Measurements from ENCODE around the gene LANCL1. TPM values are rescaled to one million over a fixed set of nuclear protein-coding genes. Genes with fewer than 3 reads are reported as not detected.

LANCL1 gene, protein sequence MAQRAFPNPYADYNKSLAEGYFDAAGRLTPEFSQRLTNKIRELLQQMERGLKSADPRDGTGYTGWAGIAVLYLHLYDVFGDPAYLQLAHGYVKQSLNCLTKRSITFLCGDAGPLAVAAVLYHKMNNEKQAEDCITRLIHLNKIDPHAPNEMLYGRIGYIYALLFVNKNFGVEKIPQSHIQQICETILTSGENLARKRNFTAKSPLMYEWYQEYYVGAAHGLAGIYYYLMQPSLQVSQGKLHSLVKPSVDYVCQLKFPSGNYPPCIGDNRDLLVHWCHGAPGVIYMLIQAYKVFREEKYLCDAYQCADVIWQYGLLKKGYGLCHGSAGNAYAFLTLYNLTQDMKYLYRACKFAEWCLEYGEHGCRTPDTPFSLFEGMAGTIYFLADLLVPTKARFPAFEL
- total RNA-seq: 10 to 100 TPM; 35.0 to 35.6 TPM

DNA sequence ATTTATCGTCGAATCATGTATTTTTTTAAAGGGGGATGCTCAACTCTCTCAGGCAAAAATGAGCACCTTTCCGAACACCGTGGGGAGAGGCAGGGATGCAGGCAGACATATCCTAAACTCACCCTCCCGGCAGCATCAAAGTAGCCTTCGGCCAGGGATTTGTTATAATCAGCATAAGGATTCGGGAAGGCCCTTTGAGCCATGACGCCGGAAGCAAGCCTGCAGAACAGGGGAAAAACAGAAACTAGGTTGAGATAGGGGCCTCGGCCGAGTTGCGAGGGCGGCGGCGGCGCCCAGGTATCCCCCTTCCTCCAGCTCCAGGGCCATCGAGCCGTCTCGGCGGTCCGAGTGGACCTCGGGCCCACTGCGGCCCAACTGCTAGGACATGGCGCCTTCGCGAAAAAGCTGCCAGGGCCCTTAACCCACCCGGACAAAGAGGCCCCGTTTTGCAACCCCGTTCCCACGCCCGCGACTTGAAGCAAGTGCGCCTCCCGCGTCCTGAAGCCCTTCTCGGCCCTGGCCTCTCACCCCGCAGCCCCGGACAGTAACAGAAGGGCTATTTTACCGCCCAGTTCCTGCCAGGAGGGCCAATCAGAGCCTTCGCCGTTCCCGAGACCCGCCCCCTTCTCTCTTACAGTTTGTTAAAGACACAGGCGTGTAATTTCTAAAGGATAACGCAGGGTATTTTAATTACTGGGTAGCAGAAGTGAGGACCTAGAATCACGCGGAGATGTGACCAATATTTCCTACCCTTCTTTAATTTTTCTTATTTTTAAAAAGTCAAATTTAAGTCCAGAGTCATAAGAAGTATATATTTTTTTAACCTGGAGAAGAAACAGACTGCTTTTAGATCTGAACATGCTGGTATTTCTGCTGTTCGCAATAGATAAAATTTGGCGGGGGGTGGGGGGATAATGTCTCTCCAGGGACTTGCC, at the start of gene LANCL1:
LANCL1 (minus strand) TSS at position 566 of the 935 bp plus-strand sequence; CDS start at position 203, 363 bp downstream.
- CTCF ChIA-PET: no interaction called here
- POLR2A ChIA-PET: no interaction called here

DNA sequence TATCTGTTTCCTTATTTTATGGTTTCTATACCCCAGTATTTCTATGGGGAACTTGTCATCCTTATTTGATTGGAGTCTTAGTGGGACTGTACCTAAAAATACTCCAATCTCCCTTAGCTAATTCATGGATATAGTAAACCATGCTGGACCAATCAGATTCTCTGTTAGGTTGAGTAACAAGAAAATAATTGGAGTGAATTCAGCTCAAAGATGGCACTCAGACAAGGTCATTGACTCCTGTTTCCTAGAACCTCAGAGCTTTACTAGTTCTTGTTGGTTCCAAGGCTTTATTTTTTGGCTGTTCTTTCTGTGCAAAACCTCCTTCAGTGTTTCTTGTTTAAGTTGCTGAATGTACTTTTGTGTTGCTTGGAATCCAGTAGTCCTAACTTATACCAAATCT, 48.0 kb upstream of the LANCL1 start:
- CTCF ChIA-PET: no interaction called here
- POLR2A ChIA-PET: no interaction called here

DNA sequence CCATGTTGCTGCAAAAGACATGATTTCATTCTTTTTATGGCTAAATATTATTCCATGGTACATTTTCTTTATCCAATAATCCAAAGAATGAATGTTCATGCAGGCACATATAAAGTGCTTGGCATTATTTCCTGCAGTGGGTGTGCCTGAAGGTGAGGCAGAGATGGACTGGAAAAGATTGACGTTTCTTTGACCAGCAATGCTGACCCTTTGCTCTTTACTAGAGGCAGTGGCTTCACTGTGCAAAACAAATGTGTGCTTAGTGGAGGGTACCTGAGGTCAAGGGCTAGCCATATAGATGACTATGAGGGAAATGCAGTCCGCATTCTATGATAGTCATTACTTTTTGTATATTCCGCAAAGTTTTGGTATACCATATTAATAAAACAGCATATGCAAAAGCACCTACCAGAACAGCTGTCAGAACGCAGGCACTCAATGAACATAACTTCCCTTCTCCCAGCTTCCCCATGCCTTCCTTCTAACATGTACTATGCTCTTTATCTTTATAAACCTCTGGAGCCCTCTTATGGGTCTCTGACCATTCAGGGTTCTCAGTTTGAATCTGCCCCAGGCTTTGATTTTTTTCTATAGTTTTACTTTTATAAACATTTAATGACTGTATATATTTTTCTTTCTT, 47.2 kb upstream of the LANCL1 start:
- POLR2A ChIA-PET: no interaction called here
- CTCF ChIA-PET: no interaction called here

DNA sequence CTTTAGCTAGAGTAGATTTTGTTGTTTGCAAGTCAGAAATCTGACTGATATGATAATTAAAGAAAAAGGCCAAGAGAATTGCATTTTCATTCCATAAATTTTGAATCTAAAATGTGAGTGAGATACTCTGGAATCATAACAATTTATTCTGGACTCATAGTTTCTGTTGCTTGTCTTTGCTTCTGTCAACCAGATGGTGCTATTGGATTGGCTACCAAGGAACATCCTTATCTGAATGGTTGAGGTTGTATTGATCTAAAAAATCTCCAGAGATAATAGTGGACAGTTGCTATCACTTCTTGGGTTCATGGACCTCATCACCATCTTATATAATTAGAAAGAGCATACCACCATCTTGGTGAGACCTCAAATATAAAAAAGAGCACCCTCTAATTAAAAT, 45.8 kb upstream of the LANCL1 start:
- ChIA-PET POLR2A (no interaction called here), CTCF (no interaction called here)

DNA sequence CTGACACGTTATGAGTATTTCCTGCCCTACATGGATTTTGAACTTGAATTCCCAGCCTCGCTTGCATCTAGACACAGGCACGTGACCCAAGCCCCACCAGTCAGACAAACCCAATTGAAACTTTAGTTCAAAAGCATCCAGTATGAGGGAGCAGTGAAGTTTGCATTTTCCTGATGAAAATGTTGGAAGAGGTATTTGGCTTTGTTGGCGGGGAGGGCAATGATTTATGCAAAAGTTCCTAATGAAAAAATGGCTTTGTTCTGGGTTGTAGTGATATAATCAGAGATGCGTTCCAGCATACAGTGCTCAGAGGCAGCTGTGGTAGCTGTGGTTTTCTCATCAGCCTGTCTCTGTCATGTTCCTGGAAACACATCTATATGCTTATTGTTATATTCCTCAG, 43.0 kb upstream of the LANCL1 start:
- CTCF ChIA-PET: no interaction called here
- POLR2A ChIA-PET: no interaction called here

DNA sequence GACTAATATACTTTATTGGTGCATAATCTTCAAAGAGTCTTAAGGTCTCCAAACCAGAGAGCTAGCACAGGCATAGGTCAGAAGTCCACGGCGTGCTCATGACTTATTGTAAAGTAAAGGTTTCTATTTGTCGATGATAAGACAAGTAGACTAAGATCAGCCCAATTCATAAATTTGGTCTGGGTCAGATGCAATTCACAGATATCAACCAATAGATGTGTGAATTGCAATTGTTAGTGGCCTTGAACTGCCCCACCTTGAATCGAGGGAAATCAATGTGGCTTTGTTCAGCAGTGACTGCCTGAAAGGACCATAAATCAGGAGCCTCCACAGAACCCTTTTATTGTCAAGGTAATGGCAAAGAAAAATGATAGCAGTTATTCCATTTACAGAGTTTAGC, 40.7 kb upstream of the LANCL1 start:
- CTCF ChIA-PET: no interaction called here
- POLR2A ChIA-PET: no interaction called here

DNA sequence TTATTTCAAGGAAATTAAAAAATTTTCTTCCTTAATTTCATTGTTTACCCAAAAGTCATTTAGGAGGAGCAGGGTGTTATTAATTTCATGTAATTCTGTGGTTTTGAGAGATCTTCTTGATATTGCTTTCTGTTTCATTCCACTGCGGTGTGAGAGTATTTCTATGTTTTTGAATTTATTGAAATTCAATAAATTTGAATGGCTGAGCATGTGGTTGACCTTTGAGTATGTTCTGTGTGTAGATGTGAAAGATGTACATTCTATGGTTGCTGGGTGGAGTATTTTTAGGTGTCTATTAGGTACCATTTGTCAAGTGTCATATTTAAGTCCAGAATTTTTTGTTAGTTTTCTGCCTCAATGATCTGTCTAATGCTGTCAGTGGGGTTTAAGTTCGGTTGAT, 39.4 kb upstream of the LANCL1 start:
- CTCF ChIA-PET: interaction anchor here (1.4 kb wide), 1 partner anchor 13 kb away, joined by 3 read pairs; no protein-coding TSS in a partner anchor
- POLR2A ChIA-PET: no interaction called here

DNA sequence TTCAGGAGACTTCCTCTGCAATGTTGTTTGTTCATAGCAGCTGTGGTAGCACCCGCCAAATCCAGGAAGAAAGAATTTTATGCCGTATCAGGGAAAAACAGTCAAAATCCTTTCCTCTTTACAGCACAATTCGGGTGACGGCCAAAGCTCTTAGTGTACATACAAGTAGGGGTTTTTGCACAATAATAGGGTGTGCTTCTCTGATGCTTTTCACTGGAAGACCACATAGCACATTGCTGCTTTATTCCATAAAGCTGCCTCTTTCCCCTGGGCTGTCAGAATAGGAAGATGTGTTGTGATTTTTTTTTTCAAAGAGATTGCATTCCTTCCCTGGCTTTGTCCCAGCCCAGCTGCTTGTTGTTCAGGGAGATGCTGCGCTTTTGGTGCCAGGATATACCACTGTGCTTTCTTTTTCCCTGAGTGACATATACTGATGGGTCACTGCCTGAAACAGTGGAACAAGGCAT, 27.2 kb upstream of the LANCL1 start:
- ChIA-PET CTCF (interaction anchor here (1.6 kb wide), 1 partner anchor 12 kb away, joined by 3 read pairs; no protein-coding TSS in a partner anchor), POLR2A (no interaction called here)

DNA sequence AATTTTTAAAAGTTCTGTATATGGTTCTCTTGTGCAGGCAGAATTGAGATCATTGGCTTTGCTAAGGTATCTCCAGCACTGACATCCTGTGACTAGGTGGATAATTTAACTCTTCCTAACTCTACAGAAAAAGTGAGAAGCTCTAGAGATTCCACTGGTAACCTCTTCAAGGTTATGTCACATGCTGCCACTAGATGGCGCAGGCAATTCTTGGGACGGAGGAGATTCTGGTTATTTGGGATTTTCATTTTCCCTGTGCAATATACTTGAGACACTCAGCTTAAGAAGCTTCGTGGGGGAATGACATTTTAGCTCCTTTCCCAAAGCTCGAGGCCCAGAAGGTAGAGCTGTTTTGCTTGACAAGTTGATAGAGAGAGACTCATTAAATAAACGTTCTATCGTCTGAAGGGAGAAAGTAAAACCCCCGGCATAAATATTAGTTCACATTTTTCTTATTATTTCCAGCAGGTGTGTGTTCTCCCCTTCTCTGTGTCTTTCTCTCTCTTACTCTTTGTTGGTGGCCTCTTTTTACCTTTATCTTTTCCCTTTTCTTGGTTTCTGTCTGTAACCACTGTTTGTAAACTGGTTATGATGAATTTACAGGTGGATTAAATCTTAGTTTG, 26.6 kb upstream of the LANCL1 start:
- ChIA-PET CTCF (interaction anchor here (1.2 to 1.6 kb wide), 2 partner anchors 12 to 88 kb away, joined by 3 read pairs; no protein-coding TSS in a partner anchor), POLR2A (no interaction called here)

DNA sequence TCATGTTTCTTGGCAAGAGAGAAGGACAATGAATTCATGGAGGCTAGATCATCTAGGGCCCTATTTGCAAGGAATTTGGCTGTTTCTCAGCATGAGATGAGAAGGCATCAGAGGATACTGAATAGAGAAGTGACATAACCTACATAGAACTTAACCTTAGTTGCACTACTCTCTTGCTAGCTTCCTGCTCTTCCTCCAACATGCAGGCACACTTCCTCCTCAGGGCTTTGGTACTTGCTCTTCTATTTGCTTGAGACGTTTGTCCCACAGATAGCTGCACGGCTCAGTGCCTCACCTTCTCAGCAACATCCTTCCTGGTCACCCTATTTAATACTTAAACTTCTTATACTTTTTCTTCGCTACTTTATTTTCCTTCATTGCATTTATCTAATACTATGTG, 20.0 kb upstream of the LANCL1 start:
- CTCF ChIA-PET: no interaction called here
- POLR2A ChIA-PET: no interaction called here

DNA sequence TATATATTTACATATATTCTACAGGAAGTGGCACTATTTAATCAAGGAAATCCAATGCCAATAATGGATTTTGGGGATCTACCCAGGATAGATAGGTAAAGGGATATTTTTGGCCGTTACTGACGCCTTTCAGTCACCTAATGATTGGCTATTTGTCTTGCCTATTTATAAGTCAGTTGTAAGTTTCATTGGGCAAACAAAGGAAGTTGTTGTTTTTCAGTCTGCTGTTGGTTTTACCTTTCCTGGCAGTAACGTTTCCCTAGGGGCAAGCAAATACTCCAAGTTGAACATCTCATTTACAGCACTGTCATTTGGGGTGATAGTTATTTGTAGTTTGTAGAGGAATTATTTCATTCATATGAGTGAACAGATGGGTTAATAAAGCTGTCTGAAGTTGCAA, 17.0 kb upstream of the LANCL1 start:
- ChIA-PET POLR2A (no interaction called here), CTCF (no interaction called here)

DNA sequence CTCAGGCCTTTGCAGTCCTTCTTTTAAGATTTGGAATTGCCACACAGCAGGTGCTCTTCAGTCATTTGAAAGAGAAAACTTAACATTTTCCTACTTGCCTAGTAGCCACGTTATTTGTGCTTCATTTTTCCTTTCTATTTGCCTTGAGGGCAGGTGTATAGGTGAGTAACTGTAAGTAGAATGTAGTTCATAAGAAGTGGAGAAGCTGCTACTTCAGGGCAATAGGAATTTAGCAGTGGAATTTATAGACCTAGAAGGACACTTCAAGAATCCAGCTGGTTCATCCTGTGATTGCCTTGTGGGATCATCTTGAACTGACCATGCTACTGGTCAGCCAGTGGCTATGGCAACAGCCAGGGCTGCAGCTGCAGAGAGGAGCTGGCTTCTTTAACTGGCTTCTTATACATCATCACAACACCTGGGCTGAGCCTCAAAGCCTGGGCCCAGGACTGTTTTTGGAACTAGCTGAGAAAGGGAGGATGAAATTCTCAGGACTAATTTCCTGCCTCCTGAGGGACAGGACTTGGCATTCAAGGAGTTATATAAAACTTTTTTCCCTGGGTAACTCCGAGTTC, 5.1 kb upstream of the LANCL1 start:
- ChIA-PET POLR2A (no interaction called here), CTCF (no interaction called here)

DNA sequence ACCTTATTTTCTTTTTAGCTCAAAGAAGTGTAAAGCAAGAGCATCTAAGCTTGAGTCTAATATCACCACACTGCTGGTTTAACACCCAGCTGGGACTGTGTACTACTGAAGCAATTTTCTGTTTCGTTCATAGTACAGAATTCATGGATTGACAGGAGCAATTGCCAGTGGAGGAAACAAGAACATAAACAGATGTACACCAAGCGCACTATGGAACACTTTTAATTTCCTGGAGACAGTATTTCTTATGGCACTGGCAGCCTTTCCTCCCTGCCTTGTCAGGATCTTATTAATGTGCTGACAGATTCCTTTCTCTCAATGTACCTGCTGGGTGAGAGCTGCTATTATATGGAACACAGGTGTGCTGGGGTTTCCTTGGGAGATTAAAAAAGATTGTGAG, 4.2 kb upstream of the LANCL1 start:
- ChIA-PET CTCF (no interaction called here), POLR2A (no interaction called here)

DNA sequence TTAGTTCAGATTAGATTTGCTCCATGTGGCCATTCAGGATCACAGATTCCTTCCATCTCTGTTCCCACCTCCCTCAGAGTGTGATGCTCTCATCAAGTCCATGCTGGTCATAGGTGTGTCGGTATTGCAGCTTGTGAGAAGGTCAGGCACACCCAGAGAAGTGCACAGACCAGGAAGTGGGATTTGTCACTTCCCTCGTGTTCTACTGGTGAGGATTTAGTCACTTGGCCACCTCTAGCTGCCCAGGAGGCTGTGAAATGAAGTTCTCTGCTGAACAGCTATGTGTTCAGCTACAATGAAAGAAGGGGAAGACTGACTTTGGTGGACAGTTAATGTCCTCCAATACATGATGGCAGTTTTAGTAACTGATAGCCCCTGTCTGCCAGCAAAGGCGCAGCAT, 3.5 kb upstream of the LANCL1 start:
- ChIA-PET POLR2A (no interaction called here), CTCF (no interaction called here)

DNA sequence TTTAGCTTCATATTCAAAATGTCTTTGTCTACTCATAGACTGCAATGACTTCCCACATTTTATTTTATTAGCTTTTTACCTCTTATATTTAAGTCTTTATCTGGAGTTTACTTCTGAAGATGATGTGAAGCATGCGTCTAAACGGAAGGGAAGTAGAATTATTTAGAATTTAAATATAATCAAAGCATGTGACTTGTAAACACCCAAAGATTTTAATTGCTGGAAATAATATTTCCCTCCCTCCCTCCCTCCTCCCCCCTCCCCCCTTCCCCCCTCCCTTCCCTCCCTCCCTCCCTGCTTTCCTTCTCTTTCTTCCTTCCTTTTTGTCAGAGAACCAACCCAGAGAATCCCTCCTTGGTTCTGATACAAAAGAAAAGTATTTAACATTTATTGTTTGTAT, 2.1 kb upstream of the LANCL1 start:
- POLR2A ChIA-PET: no interaction called here
- CTCF ChIA-PET: no interaction called here

DNA sequence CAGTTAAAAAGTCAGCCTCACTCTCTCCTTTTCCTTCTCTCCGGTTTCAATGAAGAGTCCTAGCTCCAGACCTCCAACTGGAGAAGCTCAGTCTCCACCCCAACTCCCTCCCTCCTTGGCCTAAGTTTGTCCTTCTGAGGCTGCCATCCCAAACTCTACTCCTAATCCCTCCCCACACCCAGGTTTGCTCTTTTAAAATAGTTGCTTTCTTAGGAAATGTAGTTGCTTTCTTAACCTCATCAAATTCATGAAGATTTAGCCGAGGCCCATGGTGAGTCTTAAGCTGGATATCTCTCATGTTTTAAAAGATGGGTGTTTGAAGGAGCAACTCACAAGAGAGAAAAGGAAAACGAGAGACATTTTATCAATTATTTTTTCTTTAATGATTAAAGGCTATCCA, 937 bp upstream of the LANCL1 start:
- ChIA-PET CTCF (no interaction called here), POLR2A (no interaction called here)

DNA sequence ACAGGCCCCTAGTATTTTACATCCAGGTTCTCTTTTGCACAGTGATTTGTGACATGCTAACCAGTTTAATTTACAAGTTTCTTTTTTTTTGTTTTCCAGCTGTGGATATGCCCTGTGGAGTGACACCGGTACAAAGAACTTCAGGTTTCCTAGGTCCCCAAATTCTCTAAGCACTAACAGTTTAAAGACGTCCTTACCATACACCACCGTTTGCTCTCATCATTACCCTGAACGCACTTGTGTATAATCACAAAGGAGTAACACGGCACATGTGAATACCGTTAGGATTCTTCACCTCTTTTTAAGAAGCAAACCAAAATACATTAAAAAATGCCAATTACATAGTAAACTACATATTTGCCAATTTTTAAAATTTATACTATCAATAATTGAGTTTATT, 853 bp downstream of the LANCL1 start:
- POLR2A ChIA-PET: no interaction called here
- CTCF ChIA-PET: no interaction called here

DNA sequence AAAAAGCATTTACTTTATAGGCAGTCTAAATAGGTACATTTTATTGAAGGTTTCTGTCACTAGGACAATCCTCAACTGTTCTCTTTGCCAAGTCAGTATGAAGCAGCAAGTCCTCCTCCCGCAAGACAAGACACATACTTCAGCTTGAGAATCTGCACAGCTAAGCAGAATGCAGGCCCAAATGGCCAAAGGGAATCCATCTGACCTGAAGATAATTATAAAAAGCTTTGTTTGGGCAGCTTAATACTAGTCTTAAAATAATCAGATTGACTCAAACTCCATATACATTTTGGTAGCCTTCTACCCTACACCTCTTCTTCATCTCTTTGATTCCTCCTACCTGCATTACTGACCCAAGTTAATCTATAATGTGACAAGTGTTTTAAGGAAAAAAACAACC, 1.8 kb downstream of the LANCL1 start:
- ChIA-PET POLR2A (no interaction called here), CTCF (no interaction called here)

DNA sequence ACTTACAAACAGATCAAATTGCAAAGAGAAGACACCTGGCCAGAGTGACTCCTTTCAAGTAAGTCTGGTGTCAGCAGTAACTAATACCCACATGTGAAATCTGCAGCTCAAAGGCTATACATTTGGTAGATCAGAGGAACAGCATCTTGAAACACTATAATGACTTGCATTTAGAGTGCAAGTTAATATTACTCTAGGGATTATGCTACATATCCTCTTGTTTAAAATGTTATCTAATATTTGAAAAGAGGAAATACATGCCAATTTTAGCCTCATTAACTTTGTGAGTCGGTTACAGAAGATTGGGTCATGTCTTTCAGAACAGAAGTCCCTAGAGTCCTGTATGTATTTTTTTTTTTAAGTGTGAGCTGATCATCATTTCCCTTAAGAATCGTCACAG, 15.2 kb downstream of the LANCL1 start:
- POLR2A ChIA-PET: no interaction called here

More for the DNA sequence above, 15.2 kb downstream of the LANCL1 start:
- CTCF ChIA-PET: no interaction called here

All from activated CD8-positive, alpha-beta memory T cell treated with anti-CD3 and anti-CD28 coated beads for 36 hours (primary cell).